ENCODE data around the gene RALGPS1.

The RALGPS1 gene

GRCh38 chr9:127163409-127163808 is 248.8 kb downstream of the RALGPS1 start:
- H3K27ac ChIP-seq: no peak overlapping the region
- no peak for TF ChIP-seq ZFX (IDR thresholded peaks at IDR 0.05)
- no peak for TF ChIP-seq CTCF (conservative IDR thresholded peaks at IDR 0.05)

- TF ChIP-seq CTCF (conservative IDR thresholded peaks at IDR 0.05) (no peak), ZFX (IDR thresholded peaks at IDR 0.05) (no peak)
- H3K27ac ChIP-seq: no peak overlapping the region
These were observed 250.5 kb downstream of the RALGPS1 start for GRCh38 chr9:127165116-127165515.

- no peak overlapping the region for H3K27ac ChIP-seq
- no peak for TF ChIP-seq CTCF (conservative IDR thresholded peaks at IDR 0.05)
- TF ChIP-seq ZFX (IDR thresholded peaks at IDR 0.05): no peak
These were observed 251.5 kb downstream of the RALGPS1 start for GRCh38 chr9:127166111-127166510.

GRCh38 chr9:127166651-127167524 is 252.3 kb downstream of the RALGPS1 start:
- TF ChIP-seq ZFX (IDR thresholded peaks at IDR 0.05) (no peak), CTCF (conservative IDR thresholded peaks at IDR 0.05) (no peak)
- no peak overlapping the region for H3K27ac ChIP-seq

GRCh38 chr9:127167560-127168326 is 253.2 kb downstream of the RALGPS1 start:
- TF ChIP-seq ZFX (IDR thresholded peaks at IDR 0.05): no peak
- no peak overlapping the region for H3K27ac ChIP-seq

- no peak overlapping the region for H3K27ac ChIP-seq
- no peak for TF ChIP-seq ZFX (IDR thresholded peaks at IDR 0.05)
- no peak for TF ChIP-seq CTCF (conservative IDR thresholded peaks at IDR 0.05)
These were observed 254.4 kb downstream of the RALGPS1 start for GRCh38 chr9:127168756-127169574.

GRCh38 chr9:127169575-127169883 is 254.9 kb downstream of the RALGPS1 start:
- TF ChIP-seq ZFX (IDR thresholded peaks at IDR 0.05): no peak
- TF ChIP-seq CTCF (conservative IDR thresholded peaks at IDR 0.05): no peak
- no peak overlapping the region for H3K27ac ChIP-seq
